Iris pigment epithelial cell (primary cell): ENCODE data around the gene WWC2.

Experiments
- DNase-seq: peaks from one replicate; pipeline ENCODE4 v3.0.0-alpha.2; 2011; ENCODE audit warnings: low read depth

The WWC2 gene

GRCh38 chr4:183354219-183354618 is 255.2 kb downstream of the WWC2 start:
- DNase-seq = no peak

DNA sequence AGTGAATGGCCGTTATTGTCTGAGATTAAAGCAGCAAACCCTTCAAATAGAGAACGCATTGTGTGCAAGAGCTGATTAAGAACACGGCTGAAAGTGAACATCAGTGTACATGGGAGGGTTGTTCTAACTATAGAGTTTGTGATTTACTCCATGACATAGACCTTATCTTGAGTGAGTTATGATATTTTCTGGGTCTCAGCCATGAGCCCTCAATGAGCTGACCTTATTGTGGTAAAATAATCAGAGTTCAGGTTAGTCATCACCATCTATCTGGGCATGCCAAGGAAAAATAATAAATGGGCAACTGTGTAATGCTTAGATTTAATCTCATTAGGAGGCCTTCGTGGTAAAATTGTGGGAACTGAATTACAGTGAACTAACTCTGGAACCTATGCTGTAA is 256.3 kb downstream of the WWC2 start:
- peak; percentile 60 for DNase-seq

- no peak for DNase-seq
These were observed 257.2 kb downstream of the WWC2 start for GRCh38 chr4:183356173-183356830.

GRCh38 chr4:183356931-183357675 is 258.0 kb downstream of the WWC2 start:
- DNase-seq = no peak

- no peak for DNase-seq
These were observed 259.2 kb downstream of the WWC2 start for GRCh38 chr4:183358215-183358755.

GRCh38 chr4:183360161-183360919 is 261.3 kb downstream of the WWC2 start:
- peak; percentile 63 for DNase-seq

DNA sequence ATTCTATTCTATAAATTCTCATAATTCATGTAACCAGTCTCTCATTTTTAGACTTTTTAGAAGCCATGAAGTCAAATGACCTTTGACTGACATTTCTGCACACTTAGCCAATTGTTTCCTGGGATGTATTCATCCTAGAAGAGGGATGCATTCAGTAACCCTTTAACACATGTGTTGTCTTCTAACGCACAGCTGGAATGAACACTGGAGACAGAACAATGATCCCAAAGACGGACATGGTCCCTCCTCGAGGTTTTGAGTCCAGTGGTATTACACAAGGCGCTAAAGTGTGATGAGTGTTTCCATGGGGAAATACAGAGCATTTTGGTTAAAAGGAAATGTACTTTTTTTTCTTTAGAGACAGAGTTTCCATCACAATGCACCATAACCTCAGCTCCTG is 263.0 kb downstream of the WWC2 start:
- no peak for DNase-seq

DNA sequence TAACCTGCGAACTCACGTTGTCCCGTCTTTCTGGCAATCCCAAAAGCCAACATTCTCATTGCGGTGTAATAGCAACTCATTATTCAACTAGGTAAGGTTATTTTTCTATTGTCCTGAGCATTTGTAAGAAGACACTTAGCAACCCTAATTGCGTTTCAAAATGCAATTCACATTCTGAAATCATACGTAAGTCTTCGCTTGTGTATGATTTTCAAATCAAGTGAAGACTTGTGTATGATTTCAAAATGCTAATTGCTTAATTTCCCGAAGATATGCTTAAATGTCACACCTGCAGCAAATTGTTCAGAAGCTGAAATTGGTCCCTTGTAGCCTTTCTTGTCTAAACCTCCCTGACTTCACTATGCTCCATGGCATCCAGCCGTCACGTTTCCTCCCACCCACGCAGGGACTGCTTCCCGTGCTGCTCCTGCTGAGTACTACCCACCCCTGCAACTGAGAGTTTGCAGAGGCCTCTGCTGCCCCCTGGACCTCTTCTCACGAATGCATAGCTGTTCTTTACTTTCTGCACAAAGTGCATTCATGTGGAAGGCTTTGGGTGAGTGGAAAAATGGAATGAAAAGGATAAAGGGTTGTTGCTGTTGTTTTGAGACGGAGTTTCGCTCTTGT is 264.0 kb downstream of the WWC2 start:
- DNase-seq = peak; percentile 53

DNA sequence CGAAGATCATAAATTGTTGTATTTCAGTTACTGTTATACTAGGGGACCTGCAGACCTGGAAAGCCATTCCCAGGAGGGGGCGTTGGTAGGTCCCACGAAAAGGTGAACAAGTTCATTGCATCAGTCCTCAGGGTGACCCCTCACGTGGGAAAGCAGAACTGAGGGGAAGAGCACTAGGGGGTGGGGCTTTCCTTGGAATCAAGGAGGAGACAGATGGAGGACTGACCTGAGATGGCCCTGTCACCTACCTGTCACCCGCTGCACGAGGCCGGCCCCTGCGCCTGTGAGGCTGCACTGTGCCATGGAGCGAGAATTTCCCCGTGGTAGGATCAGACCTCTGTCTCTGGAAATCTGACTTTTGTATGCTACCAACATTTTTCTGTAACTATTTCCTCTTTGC is 265.0 kb downstream of the WWC2 start:
- DNase-seq = no peak

DNA sequence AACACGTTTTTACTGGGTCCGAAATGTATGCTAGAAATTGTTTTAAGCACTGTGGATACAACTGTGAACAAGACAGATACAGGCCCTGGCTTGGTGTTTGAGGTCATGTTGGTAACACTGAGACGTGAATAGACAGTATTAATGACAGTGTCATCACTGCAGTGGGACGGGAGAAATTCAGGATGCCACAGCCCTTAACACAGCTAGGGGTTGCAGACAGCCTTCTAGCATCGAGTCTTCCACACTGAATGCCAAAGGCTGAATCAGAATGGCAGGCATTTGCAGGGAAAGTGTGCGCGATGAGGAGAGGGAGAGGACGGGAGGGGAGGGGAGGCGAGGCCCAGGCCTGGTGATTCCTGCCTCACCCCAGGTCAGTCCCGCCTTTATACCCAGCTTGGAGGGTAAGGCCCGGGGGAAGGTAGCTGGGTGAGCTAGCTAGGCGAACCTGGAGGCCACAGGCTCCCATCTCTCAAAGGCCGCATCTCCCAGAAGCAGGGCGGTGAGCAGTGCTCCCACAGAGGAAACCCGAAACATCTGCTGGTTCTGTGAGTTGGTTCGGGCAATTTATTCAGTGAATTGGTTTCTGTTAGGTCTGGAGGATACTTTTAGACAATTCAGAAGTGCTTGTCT is 267.3 kb downstream of the WWC2 start:
- DNase-seq = no peak

- DNase-seq = no peak
These were observed 270.0 kb downstream of the WWC2 start for GRCh38 chr4:183369073-183369472.
